CD4-positive, alpha-beta T cell (primary cell): ENCODE data around the gene FOCAD. TPM values are rescaled to one million over a fixed set of nuclear protein-coding genes. Genes with fewer than 3 reads are reported as not detected.

Experiments
- ATAC-seq: fragments of 200-7000 bp; cut with Tn5 transposase; one replicate; pipeline ENCODE4 v1.10.0; 2022; ENCODE audit warnings: mild to moderate bottlenecking; ENCODE audit not compliant: poor library complexity
- CTCF ChIA-PET: fragments of 350-600 bp; sonication (Branson Sonifier 250); formaldehyde crosslinking; loops from one replicate; lab custom pipeline; 2021; ENCODE audit warnings: antibody characterized with exemption, inconsistent platforms; lab: Charles Lee
- POLR2A ChIA-PET: fragments of 350-600 bp; sonication (Branson Sonifier 250); formaldehyde crosslinking; loops from one replicate; lab custom pipeline; 2021; ENCODE audit warnings: antibody characterized with exemption, inconsistent platforms; lab: Charles Lee
- DNase-seq, 14 experiments: peaks; one replicate each; pipeline ENCODE4 v3.0.0-alpha.2; 2013 to 2020; ENCODE audit warnings: mixed read lengths in 2 of 14
- H3K27ac ChIP-seq, 2 donors: one replicate each; pipeline versions ENCODE4 v1.5.1 to v1.7.0; 2013; ENCODE audit warnings: low read length in 2 of 2, low read depth in 1 of 2, mild to moderate bottlenecking in 1 of 2
- H3K27me3 ChIP-seq, 2 experiments: 1 replicate in 1 of 2; 2 replicates in 1 of 2; pipeline versions ENCODE4 v1.6.1 to v1.7.0; 2013; ENCODE audit warnings: low read length in 2 of 2, control low read depth in 1 of 2, mild to moderate bottlenecking in 1 of 2, moderate library complexity in 1 of 2; ENCODE audit not compliant: insufficient read depth in 2 of 2, control insufficient read depth in 1 of 2
- H3K36me3 ChIP-seq: one replicate; pipeline ENCODE4 v1.6.1; 2013; ENCODE audit warnings: low read length, control low read depth; ENCODE audit not compliant: insufficient read depth
- H3K4me1 ChIP-seq: one replicate; pipeline ENCODE4 v1.6.1; 2013; ENCODE audit warnings: low read length, control low read depth; ENCODE audit not compliant: insufficient read depth
- H3K4me3 ChIP-seq: one replicate; pipeline ENCODE4 v1.5.1; 2013; ENCODE audit warnings: mild to moderate bottlenecking, low read length, moderate library complexity
- H3K9me3 ChIP-seq, 2 experiments: 1 replicate in 1 of 2; 2 replicates in 1 of 2; pipeline versions ENCODE4 v1.6.1 to v1.7.0; 2013; ENCODE audit warnings: low read length in 2 of 2, mild to moderate bottlenecking in 2 of 2, control low read depth in 1 of 2, moderate library complexity in 1 of 2; ENCODE audit not compliant: control insufficient read depth in 1 of 2, insufficient read depth in 1 of 2
- H3K27ac Mint-ChIP-seq: one replicate; pipeline ENCODE4 v1.8.0; 2020; ENCODE audit warnings: mixed read lengths
- H3K27me3 Mint-ChIP-seq: one replicate; pipeline ENCODE4 v1.8.0; 2021; ENCODE audit warnings: mixed read lengths
- H3K36me3 Mint-ChIP-seq: one replicate; pipeline ENCODE4 v1.8.0; 2021; ENCODE audit warnings: low read depth, mixed read lengths
- H3K4me1 Mint-ChIP-seq: one replicate; pipeline ENCODE4 v1.8.0; 2021; ENCODE audit warnings: low read depth, mixed read lengths
- H3K4me3 Mint-ChIP-seq: one replicate; pipeline ENCODE4 v1.8.0; 2020; ENCODE audit warnings: mild to moderate bottlenecking, mixed read lengths
- H3K9me3 Mint-ChIP-seq: one replicate; pipeline ENCODE4 v1.8.0; 2020; ENCODE audit warnings: mixed read lengths
- CTCF ChIP-seq: fragments of 200-600 bp; IDR thresholded peaks from one replicate; pipeline ENCODE4 v1.8.0; 2022; ENCODE audit warnings: antibody characterized with exemption, mild to moderate bottlenecking
- intact Hi-C, 2 experiments: fragments of 100-400 bp; cut with DNase I in 1 of 2; cut with micrococcal nuclease in 1 of 2; formaldehyde crosslinking; loops; one replicate each; pipeline versions ENCODE4 v1.15.1 to v1.9.0; 2023 to 2025; cut with DNase I, micrococcal nuclease
- total RNA-seq, 174 experiments: library from RNA in 2 of 174; stranded (reverse) in 2 of 174; gene quantifications; one replicate each; pipeline ENCODE4 v1.2.3 and lab custom pipeline; 2021 to 2026

The FOCAD gene
- total RNA-seq, 2 experiments from 2014 or later: 12.4 to 14.1 TPM

GRCh38 chr9:21002040-21002439, 318.0 kb downstream of the FOCAD start:
- ATAC-seq: peak; percentile 56
- ChIA-PET CTCF (interaction anchor here (1.0 kb wide), 1 partner anchor 18 kb away, joined by 3 read pairs; no protein-coding TSS in a partner anchor), POLR2A (interaction anchor here (0.7 to 1.8 kb wide), 3 partner anchors 8 to 1076 kb away, joined by 3 to 11 read pairs (median 3); partner anchors contain the start of gene HACD4)

GRCh38 chr9:21015129-21015815, 331.2 kb downstream of the FOCAD start:
- Histone ChIP-seq H3K4me1 (no peaks in the 10 kb centered on the region), H3K9me3 (no peaks in the 10 kb centered on the region), H3K27me3 (no peaks in the 10 kb centered on the region), H3K27ac (no peak overlapping the region), H3K4me3 (no peak overlapping the region), H3K36me3 (peaks cover 73% of the 10 kb centered on the region)
- TF ChIP-seq CTCF: no peak
- CTCF ChIA-PET: no interaction called here
- POLR2A ChIA-PET: no interaction called here
- no peak for DNase-seq
- H3K9me3 Mint-ChIP-seq: no peaks in the 10 kb centered on the region
- H3K27me3 Mint-ChIP-seq: no peaks in the 10 kb centered on the region
- peaks cover 95% of the 10 kb centered on the region for H3K36me3 Mint-ChIP-seq
- ATAC-seq: no peak
- H3K27ac Mint-ChIP-seq: no peak overlapping the region
- peaks cover 5% of the 10 kb centered on the region for H3K4me1 Mint-ChIP-seq
- intact Hi-C loops: no loop called here
- no peak overlapping the region for H3K4me3 Mint-ChIP-seq

More at GRCh38 chr9:21002040-21002439, 318.0 kb downstream of the FOCAD start:
- Histone ChIP-seq H3K4me1 (peaks cover 5% of the 10 kb centered on the region), H3K36me3 (peaks cover 36% of the 10 kb centered on the region), H3K27ac (peak overlapping the region in 1 of 2 donors; percentile 39), H3K9me3 (peaks cover 0 to 8% of the 10 kb centered on the region in 2 experiments), H3K27me3 (no peaks in the 10 kb centered on the region), H3K4me3 (no peak overlapping the region)
- peak overlapping the region; percentile 73 for H3K27ac Mint-ChIP-seq
- no peak for TF ChIP-seq CTCF
- H3K4me1 Mint-ChIP-seq: peaks cover 28% of the 10 kb centered on the region
- no peaks in the 10 kb centered on the region for H3K27me3 Mint-ChIP-seq
- DNase-seq: peak in 3 of 14 experiments; percentile 23 to 52 (median 23)
- intact Hi-C loops: loop anchor here in 1 of 2 experiments (1.0 kb wide), 1 partner anchor 29 kb away; the partner anchor contains the start of gene HACD4
- peaks cover 3% of the 10 kb centered on the region for H3K9me3 Mint-ChIP-seq
- peaks cover 72% of the 10 kb centered on the region for H3K36me3 Mint-ChIP-seq
- no peak overlapping the region for H3K4me3 Mint-ChIP-seq

GRCh38 chr9:21015995-21016394, 331.9 kb downstream of the FOCAD start:
- Mint-ChIP-seq H3K27ac (no peak overlapping the region), H3K36me3 (peaks cover 95% of the 10 kb centered on the region), H3K9me3 (no peaks in the 10 kb centered on the region), H3K4me3 (no peak overlapping the region), H3K4me1 (peaks cover 10% of the 10 kb centered on the region), H3K27me3 (no peaks in the 10 kb centered on the region)
- DNase-seq (no peak), ATAC-seq (no peak)
- TF ChIP-seq CTCF: no peak
- Histone ChIP-seq H3K4me1 (no peaks in the 10 kb centered on the region), H3K36me3 (peaks cover 66% of the 10 kb centered on the region), H3K9me3 (no peaks in the 10 kb centered on the region), H3K27me3 (no peaks in the 10 kb centered on the region), H3K4me3 (no peak overlapping the region), H3K27ac (no peak overlapping the region)
- POLR2A ChIA-PET: no interaction called here
- intact Hi-C loops: no loop called here
- CTCF ChIA-PET: no interaction called here
